ELR (cell line): Measurements from ENCODE around the gene CLEC18A.
"Not testable (repeated sequence)": the region's sequence is repeated elsewhere in the genome, so short reads cannot be mapped to it uniquely, and the experiment has no call there.

ENCODE experiments used
- DNase-seq: peaks from one replicate; pipeline ENCODE4 v3.0.0-alpha.2; 2015; ENCODE audit warnings: low read depth

Gene CLEC18A

DNA sequence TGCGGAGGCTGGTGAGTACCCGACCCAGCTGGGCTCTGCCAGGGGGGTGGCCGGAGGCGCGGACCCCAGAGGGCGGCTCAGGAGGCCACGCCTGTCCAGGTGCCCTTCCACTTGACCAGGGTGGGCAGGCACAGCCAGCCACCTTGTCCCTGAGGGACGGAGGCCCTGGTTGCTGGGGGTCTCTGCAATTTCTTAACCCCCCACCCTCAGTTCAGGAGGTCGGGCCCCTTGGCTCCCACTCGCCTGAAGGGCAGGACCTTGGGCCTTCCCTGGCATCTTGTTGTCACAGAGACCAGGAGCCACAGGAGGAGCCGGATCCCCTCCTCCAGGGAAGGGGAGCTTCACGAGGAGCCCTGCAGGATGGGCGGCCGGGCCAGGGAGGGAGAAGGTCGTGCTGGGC, 982 bp downstream of the CLEC18A start:
- DNase-seq = not testable (repeated sequence)

- DNase-seq = not testable (repeated sequence)
Measured at GRCh38 chr16:69952572-69953355, 1.6 kb downstream of the CLEC18A start.

DNA sequence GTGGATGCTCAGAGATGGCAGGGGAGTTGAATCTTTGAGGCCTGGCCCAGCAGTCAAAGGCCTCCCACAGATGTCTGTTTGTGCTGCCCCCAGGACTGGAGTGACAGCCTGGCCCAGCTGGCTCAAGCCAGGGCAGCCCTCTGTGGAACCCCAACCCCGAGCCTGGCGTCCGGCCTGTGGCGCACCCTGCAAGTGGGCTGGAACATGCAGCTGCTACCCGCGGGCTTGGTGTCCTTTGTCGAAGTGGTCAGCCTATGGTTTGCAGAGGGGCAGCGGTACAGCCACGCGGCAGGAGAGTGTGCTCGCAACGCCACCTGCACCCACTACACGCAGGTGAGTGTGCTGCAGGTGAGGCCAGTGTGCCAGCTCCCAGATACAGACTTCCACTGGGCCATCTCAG, 3.1 kb downstream of the CLEC18A start:
- DNase-seq = not testable (repeated sequence)

DNA sequence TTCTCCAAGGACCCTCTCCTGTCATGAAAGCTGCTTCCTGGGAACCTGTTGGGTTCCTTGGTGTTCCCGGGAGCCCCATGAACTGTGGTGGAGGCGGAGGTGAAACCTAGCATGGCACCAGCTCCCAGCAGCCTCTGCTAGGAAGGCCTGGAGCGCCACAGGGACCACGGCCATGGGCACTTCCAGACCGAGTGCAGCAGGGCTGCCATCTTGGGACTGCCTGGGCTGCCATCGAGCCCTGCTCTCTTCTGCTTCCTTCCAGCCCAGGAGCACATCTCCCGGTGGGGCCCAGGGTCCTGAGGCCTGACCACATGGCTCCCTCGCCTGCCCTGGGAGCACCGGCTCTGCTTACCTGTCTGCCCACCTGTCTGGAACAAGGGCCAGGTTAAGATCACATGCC, 12.2 kb downstream of the CLEC18A start:
- not testable (repeated sequence) for DNase-seq

DNA sequence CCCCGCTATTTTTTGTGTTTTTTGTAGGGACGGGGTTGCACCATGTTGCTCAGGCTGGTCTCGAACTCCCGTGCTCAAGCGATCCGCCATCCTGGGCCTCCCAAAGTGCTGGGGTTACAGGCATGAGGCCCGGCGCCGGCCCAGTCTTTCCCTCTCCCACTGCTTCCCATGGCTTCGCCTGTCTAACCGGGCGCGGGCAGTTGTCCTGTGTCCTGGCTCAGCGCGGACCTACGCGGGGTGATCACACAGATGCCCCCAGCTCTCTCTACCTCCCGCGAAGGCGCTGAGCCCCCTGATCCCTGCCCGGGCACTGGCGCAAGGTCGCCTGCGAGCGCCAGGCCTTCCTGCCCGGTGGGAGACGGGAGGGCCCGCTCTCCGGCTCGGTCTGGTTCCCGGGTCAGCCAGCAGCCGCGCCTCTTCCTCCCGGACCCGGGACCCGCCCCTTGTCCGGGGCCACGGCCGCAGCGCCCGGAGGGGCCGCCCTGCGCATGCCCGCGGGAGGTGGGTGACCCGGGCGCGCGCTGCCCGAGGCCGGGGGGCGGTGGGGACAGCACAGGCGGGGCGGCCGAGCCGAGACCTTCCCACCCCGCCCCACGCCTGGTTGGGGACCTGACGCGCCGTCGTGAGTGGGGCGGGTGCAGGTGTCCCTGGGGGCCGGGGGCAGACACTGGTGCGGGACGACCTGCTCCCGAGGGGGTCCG, 14.0 kb downstream of the CLEC18A start:
- DNase-seq = not testable (repeated sequence)

DNA sequence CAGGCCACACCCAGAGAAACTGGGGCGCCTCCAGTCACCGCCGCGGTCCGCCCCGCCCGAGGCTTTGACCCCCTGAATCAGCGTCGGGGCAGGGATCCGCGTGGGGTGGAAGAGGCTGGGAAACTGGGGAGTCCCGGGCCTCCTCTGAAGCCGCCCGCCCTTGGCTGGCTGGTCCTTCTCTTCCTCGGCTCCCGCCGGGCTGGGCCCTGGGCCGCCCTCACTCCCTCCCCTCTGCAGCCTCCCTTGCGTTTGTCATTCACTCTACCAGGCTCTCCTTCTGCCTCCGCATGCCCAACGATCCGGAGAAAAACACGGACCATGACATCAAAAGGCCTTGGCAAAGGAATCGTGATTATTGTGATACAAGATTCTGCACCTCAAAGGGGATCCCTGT, 14.5 kb downstream of the CLEC18A start:
- DNase-seq = not testable (repeated sequence)

- DNase-seq = not testable (repeated sequence)
Measured at GRCh38 chr16:69967688-69968087, 16.6 kb downstream of the CLEC18A start.

- DNase-seq = not testable (repeated sequence)
Measured at GRCh38 chr16:69968125-69968524, 17.0 kb downstream of the CLEC18A start.

GRCh38 chr16:69969657-69970056, 18.5 kb downstream of the CLEC18A start:
- DNase-seq = not testable (repeated sequence)

- DNase-seq = not testable (repeated sequence)
Measured at GRCh38 chr16:69972120-69972519, 21.0 kb downstream of the CLEC18A start.

DNA sequence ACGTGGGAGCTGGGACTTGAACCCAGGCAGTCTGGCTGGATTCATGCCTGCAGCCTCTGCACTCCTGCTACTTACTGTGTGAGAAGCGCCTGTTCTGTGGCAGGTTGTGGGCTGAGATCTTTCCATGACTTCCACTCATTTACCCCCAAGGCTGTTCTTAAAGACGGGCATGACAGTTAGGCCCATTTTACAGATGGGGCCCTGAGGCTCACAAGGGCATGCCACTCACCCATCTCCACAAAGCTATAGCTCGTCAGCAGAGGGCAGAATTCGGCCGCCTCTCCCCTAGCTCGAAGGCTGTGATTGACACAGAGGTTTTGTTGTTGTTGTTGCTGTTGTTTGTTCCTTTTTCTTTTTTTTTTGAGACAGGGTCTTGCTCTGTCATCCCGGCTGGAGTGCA, 21.8 kb downstream of the CLEC18A start:
- DNase-seq = not testable (repeated sequence)

GRCh38 chr16:69985196-69985595, 34.1 kb downstream of the CLEC18A start:
- not testable (repeated sequence) for DNase-seq

- peak; percentile 73 for DNase-seq
Measured at GRCh38 chr16:69997956-69998355, 46.8 kb downstream of the CLEC18A start.

GRCh38 chr16:69999801-70000200, 48.7 kb downstream of the CLEC18A start:
- not testable (repeated sequence) for DNase-seq

GRCh38 chr16:70003511-70003910, 52.4 kb downstream of the CLEC18A start:
- DNase-seq = not testable (repeated sequence)

- DNase-seq = peak; percentile 33
Measured at GRCh38 chr16:70008604-70009003, 57.5 kb downstream of the CLEC18A start.

DNA sequence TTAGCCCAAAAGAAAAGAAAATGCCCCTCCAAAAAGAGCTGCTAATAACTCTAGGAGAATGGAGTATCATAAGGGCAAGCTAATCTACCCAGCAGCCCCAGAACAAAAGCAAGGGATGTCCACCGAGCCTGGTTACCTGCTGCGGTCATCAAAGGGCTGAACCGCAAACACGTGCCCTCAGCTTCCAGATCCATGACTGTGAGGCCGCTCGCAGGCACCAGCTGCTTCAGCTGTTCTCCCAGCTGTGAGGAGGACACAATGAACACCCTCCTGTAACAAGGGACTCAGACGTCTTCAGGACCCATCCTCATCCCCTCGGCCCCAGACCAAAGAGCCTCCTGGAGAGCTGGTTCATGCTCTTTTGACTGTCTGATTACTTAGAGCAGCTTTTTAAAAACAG, 59.5 kb downstream of the CLEC18A start:
- DNase-seq = not testable (repeated sequence)

DNA sequence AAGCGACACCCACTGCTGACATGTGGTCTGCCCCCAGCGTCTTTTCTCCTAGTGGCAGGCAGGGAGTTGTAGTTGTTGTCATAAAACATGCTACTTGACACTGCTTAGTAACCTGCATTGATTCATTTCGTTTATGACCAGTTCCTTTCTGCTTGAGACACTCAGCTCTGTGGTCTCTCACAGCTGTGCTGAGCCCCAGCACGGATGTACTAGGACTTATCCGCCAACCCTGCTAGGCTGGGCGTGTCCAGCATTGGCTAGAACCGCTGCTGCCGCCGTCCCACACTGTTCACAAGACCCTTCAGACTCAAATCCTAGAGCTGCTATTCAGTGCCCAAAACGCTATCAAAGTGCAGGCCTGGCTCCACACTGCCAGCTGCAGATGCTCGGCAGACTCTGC, 60.0 kb downstream of the CLEC18A start:
- peak; percentile 24 for DNase-seq

DNA sequence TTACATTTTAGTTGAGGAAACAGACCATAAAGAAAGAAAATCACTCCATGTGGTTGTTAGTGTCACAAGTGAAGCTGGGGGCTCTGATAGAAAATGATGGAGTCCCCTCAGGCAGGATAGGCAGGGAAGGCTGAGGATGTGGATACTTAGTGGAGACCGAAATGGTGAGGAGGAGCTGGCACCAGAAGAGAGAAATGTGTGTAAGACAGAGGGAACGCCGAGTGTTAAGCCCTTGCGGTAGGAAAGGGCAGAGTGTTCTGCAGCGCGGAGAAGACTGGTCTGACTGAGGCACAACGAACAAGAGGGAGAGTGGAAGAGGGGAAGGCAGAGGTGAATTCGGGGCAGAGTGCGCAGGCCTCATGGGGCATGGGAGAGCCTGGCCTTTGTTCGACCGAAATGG, 61.2 kb downstream of the CLEC18A start:
- DNase-seq = not testable (repeated sequence)

DNA sequence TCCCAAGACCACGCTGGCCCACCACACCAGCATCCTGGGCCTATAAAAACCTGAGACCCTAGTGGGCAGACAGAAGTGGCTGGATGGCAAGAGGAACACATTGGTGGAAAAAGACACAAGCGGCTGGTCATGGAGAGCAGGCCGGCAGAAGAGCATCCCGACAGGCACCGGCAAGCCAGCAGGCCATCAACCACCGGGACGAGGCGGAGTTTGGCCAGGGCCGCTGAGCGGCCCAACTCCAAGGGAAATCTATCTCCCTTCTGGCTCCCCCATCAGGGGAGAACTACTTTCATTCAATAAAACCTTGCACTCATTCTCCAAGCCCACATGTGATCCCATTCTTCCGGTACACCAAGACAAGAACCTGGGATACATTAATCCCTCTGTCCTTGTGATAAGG, 61.8 kb downstream of the CLEC18A start:
- DNase-seq = not testable (repeated sequence)
